ENCODE data around the gene GALM.

The GALM gene

DNA sequence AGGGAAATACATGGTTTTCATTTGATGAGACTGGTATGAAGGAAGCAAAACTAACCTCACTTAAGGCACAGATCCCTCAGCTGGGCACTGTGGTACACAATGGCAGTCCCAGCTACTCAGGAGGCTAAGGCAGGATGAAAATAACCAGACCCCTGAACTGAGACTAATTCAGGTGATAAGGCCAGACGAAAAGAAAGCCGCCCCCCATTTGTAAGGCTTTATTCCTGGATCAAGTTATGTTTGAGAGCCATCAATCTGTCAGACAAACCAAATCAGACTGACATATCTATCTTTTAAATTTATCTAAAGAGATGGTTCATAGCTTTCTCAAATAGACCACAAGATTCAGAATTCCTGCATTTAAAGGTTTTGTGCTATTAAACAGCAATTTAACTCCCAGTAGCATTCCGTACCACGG is 81.1 kb downstream of the GALM start:
- TF ChIP-seq, protein P1, sequence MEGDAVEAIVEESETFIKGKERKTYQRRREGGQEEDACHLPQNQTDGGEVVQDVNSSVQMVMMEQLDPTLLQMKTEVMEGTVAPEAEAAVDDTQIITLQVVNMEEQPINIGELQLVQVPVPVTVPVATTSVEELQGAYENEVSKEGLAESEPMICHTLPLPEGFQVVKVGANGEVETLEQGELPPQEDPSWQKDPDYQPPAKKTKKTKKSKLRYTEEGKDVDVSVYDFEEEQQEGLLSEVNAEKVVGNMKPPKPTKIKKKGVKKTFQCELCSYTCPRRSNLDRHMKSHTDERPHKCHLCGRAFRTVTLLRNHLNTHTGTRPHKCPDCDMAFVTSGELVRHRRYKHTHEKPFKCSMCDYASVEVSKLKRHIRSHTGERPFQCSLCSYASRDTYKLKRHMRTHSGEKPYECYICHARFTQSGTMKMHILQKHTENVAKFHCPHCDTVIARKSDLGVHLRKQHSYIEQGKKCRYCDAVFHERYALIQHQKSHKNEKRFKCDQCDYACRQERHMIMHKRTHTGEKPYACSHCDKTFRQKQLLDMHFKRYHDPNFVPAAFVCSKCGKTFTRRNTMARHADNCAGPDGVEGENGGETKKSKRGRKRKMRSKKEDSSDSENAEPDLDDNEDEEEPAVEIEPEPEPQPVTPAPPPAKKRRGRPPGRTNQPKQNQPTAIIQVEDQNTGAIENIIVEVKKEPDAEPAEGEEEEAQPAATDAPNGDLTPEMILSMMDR (IDR thresholded peaks at IDR 0.05; ENCODE audit: control extremely low read depth, extremely low read depth, low read depth, missing control alignments), result no peak
- POLR2A ChIA-PET, result interaction anchor here (1.6 to 2.5 kb wide), 2 partner anchors 13 to 16 kb away, joined by 4 to 11 read pairs; no protein-coding TSS in a partner anchor
- CTCF ChIA-PET, result interaction anchor here (1.4 to 2.0 kb wide), 2 partner anchors 165 to 371 kb away, joined by 4 to 6 read pairs; no protein-coding TSS in a partner anchor
- DNase-seq (ENCODE audit: extremely low spot score), result no peak

DNA sequence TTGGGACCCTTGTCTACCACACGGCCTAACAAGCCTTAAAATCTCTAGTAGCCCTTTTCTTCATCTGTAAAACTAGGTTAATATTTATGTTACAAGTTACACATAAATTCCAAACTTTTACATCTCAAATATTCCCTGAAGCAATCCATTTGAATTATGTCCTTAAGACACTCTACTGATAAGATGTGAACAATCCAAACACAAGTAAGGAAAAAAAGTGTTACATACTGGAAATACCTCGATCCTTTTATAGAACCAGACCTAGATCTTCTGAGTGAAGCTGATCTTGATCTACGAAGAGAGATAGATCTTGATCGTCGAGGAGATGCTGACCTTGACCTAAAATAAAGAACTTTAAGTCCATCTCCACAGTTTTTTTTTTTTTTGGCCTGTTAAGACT is 81.9 kb downstream of the GALM start:
- ChIA-PET CTCF (interaction anchor here (1.0 to 2.0 kb wide), 3 partner anchors 10 to 371 kb away, joined by 3 to 6 read pairs (median 4); no protein-coding TSS in a partner anchor), POLR2A (interaction anchor here (0.6 to 2.5 kb wide), 2 partner anchors 17 to 41 kb away, joined by 5 to 11 read pairs; no protein-coding TSS in a partner anchor)
- DNase-seq (ENCODE audit: extremely low spot score), result no peak
- TF ChIP-seq, protein P1 (IDR thresholded peaks at IDR 0.05; ENCODE audit: control extremely low read depth, extremely low read depth, low read depth, missing control alignments), result no peak

DNA sequence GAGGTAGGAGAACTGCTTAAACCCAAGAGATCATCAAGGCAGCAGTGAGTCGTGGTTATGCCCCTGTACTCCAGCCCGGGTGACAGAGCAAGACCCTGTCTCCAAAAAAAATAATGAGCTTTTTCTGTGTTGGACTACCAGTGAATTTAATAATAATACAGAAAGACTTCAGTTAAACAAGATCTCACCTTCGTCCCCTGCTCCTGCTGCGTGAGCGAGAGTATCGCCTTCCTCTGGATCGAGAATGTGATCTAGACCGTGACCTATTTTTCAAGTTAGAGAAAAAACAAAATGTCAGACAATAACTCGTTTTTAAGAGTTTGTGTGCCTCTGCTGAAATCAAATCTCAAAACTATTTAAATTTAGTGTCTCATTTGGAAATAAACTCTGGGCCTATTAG is 82.5 kb downstream of the GALM start:
- POLR2A ChIA-PET, result interaction anchor here (0.6 to 2.5 kb wide), 2 partner anchors 18 to 42 kb away, joined by 5 to 11 read pairs; no protein-coding TSS in a partner anchor
- CTCF ChIA-PET, result interaction anchor here (1.0 kb wide), 1 partner anchor 11 kb away, joined by 3 read pairs; no protein-coding TSS in a partner anchor
- TF ChIP-seq, protein P1 (IDR thresholded peaks at IDR 0.05; ENCODE audit: control extremely low read depth, extremely low read depth, low read depth, missing control alignments), result no peak
- DNase-seq (ENCODE audit: extremely low spot score), result no peak

DNA sequence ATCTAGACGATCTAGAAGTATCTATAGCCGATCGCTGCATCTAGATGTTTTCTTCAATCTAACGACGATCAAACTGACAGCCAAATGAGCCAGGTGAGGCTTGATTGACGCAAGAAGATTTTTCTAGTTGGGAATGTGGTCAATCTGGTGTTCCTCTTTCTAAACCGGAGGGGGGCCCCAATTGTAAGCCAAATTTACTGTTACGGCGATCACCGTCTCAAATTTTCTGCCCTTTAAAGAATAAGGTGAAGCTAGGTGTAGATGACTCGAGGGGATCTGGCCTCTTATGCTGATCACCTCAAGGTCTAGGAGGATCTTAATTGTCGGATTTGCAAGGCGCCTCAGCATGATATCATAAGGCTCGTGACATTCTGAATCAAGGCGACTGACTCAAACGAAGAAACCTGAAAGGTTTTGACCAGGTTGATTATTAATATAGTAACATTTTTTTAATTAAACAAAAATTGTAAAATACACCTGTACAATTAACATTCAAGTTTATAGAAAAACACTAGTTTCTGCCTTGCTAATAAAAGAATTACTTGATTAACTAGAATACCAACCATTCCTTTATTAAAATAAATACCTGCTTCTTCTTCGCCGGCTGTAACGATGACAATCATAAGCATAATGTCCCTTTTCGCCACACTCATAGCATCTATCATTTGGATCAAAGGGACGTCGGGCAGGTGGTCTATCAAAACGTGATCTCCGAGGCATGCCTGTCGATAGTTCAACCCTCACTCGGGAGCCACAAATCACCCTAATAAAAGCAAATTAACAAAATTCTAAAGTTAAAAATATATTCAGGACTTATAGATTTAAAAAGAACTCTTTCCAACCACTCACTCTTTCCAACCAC is 83.3 kb downstream of the GALM start:
- CTCF ChIA-PET, result interaction anchor here (0.8 to 1.5 kb wide), 3 partner anchors 11 to 184 kb away, joined by 3 to 4 read pairs (median 3); no protein-coding TSS in a partner anchor
- no peak for DNase-seq (ENCODE audit: extremely low spot score)
- TF ChIP-seq, protein P1 (IDR thresholded peaks at IDR 0.05; ENCODE audit: control extremely low read depth, extremely low read depth, low read depth, missing control alignments), result no peak
- POLR2A ChIA-PET, result interaction anchor here (1.2 to 2.5 kb wide), 3 partner anchors 8 to 130 kb away, joined by 8 to 50 read pairs (median 11); no protein-coding TSS in a partner anchor

DNA sequence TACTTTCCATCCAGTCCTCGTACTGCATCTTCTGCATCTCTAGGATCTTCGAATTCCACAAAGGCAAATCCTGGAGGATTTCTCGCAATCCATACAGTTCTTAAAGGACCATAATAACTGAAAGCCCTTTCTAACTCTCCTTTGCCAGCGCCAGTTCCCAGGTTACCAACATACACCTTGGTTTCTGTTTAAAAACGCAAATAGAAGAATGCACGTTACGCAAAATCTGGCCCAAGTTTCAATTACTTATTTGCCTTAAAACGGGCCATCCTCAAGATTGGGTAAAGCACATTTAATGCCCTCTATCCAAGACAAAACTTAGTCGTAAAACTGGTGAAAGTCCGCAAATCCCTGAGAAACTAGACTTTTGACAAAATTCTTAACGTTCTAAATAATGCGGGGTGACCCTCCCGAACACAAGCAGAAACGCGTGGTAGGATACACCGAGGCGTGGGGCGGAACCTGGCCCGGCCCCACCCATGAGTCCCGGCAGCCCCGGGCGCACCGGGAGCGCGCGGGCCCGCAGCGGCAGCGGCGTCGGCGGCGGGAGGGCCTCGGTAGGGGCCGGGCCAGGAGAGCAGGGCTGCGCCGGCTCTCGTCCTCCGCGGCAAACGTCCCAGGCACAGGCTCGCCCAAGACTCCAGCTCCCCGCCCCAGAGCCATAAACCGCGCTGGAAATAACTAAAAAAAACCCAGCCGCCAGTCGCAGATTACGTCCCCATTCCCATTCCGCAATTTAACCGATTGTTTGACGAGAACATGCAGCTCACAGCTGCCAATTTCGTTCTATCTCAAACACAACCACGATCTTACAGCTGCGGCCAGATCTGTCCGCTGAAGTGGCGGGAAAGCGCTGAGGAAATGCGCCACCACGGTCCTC is 84.3 kb downstream of the GALM start:
- peak; percentile 62 for DNase-seq (ENCODE audit: extremely low spot score)
- TF ChIP-seq, protein P1 (IDR thresholded peaks at IDR 0.05; ENCODE audit: control extremely low read depth, extremely low read depth, low read depth, missing control alignments), result no peak
- CTCF ChIA-PET, result interaction anchor here (0.8 to 3.2 kb wide), 3 partner anchors 9 to 185 kb away, joined by 3 to 10 read pairs (median 4); no protein-coding TSS in a partner anchor
- POLR2A ChIA-PET, result interaction anchor here (0.5 to 2.2 kb wide), 37 partner anchors 9 to 674 kb away, joined by 3 to 61 read pairs (median 7); partner anchors contain the start of genes ATL2, CYP1B1 and HNRNPLL
